GM12878 (cell line): ENCODE data around the gene SOX10. TPM values are rescaled to one million over a fixed set of nuclear protein-coding genes. Genes with fewer than 3 reads are reported as not detected.

Experiments used
- ATAC-seq: fragments of 200-7000 bp; cut with Tn5 transposase; 3 replicates; pipeline ENCODE4 v1.9.1; 2020; ENCODE audit warnings: mild to moderate bottlenecking, moderate library complexity
- BruUV-seq: library from RNA; stranded (reverse); fragments of 400-500 nt; replicated peaks from 2 replicates; lab custom pipeline; 2021; lab: Mats Ljungman, UMichigan
- CTCF ChIA-PET: fragments of 300-600 bp; sonication (Branson Sonifier 250); formaldehyde crosslinking; extraction: SDS; loops from one replicate; lab custom pipeline; 2021; ENCODE audit warnings: inconsistent platforms; lab: Yijun Ruan, JAX
- POLR2A ChIA-PET: fragments of 350-600 bp; formaldehyde crosslinking; extraction: SDS; loops from one replicate; lab custom pipeline; 2021; ENCODE audit warnings: inconsistent platforms; lab: Charles Lee
- RAD21 ChIA-PET: fragments of 300-600 bp; sonication (Branson Sonifier 250); formaldehyde crosslinking; loops from one replicate; lab custom pipeline; 2023; ENCODE audit warnings: antibody characterized with exemption; ENCODE audit not compliant: unreplicated experiment; lab: Charles Lee
- SMC1A ChIA-PET: fragments of 300-600 bp; sonication (Branson Sonifier 250); formaldehyde crosslinking; loops from one replicate; lab custom pipeline; 2023; ENCODE audit not compliant: unreplicated experiment, uncharacterized antibody; lab: Charles Lee
- DNase-seq: peaks from one replicate; pipeline ENCODE4 v3.0.0-alpha.2; 2011; ENCODE audit warnings: low read depth, low spot score
- FAIRE-seq: peaks from 3 replicates; lab custom pipeline; 2011; peaks lifted over from hg19 to GRCh38; lab: Jason Lieb, UNC
- H2AFZ ChIP-seq: 2 replicates; pipeline ENCODE4 v1.6.0; 2011; ENCODE audit warnings: low read depth, low read length, control low read depth; ENCODE audit not compliant: control insufficient read depth
- H3K27ac ChIP-seq: 2 replicates; pipeline ENCODE4 v1.5.1; 2011; ENCODE audit warnings: control low read depth; ENCODE audit not compliant: control insufficient read depth, insufficient read depth
- H3K27me3 ChIP-seq, 2 experiments: replicated peaks in 1 of 2; 2 replicates each; pipeline versions ENCODE4 v1.6.0 to v1.6.1; 2011; ENCODE audit warnings: low read length in 1 of 2; ENCODE audit not compliant: control insufficient read depth in 2 of 2, insufficient read depth in 2 of 2
- H3K36me3 ChIP-seq, 2 experiments: 2 replicates each; pipeline ENCODE4 v1.5.1; 2011; ENCODE audit warnings: low read length in 1 of 2; ENCODE audit not compliant: control insufficient read depth in 2 of 2, insufficient read depth in 2 of 2
- H3K4me1 ChIP-seq: 2 replicates; pipeline ENCODE4 v1.6.1; 2011; ENCODE audit warnings: mild to moderate bottlenecking, low read length, moderate library complexity, mixed read lengths; ENCODE audit not compliant: control insufficient read depth, insufficient read depth
- H3K4me2 ChIP-seq: 2 replicates; pipeline ENCODE4 v1.6.0; 2011; ENCODE audit warnings: control low read depth; ENCODE audit not compliant: control insufficient read depth, insufficient read depth
- H3K4me3 ChIP-seq: fragments of 200-600 bp; sonication (generic); 2 replicates; pipeline ENCODE4 v1.5.1; 2016
- H3K79me2 ChIP-seq: 2 replicates; pipeline ENCODE4 v1.6.0; 2011; ENCODE audit warnings: low read length; ENCODE audit not compliant: control insufficient read depth, insufficient read depth
- H3K9ac ChIP-seq: 2 replicates; pipeline ENCODE4 v1.8.0; 2011; ENCODE audit warnings: low read length, control low read depth, mixed read lengths; ENCODE audit not compliant: control insufficient read depth, insufficient read depth
- H3K9me3 ChIP-seq: replicated peaks from 3 replicates; pipeline ENCODE4 v1.5.1; 2011; ENCODE audit warnings: mild to moderate bottlenecking, low read length; ENCODE audit not compliant: control insufficient read depth, insufficient read depth
- H4K20me1 ChIP-seq: 2 replicates; pipeline ENCODE4 v1.6.0; 2011; ENCODE audit not compliant: control insufficient read depth, insufficient read depth
- ATF3 ChIP-seq: IDR thresholded peaks from 2 replicates; pipeline ENCODE4 v1.6.1; 2011; ENCODE audit warnings: low read depth, mild to moderate bottlenecking, low read length, moderate library complexity, borderline replicate concordance; ENCODE audit errors: extremely low read depth
- CUX1 ChIP-seq: IDR thresholded peaks from 2 replicates; pipeline ENCODE4 v1.6.1; 2012; ENCODE audit warnings: improper control_type of control experiment, low read depth, low read length; ENCODE audit not compliant: insufficient replicate concordance
- ETV6 ChIP-seq, 2 experiments: fragments of 450-650 bp in 1 of 2; IDR thresholded peaks in 1 of 2; conservative IDR thresholded peaks in 1 of 2; 2 replicates each; pipeline ENCODE4 v1.6.1; 2014; ENCODE audit warnings: antibody characterized with exemption in 1 of 2, borderline replicate concordance in 1 of 2, low read depth in 1 of 2, mild to moderate bottlenecking in 1 of 2, moderate library complexity in 1 of 2
- HDGF ChIP-seq: fragments of 450-650 bp; IDR thresholded peaks from 2 replicates; pipeline ENCODE4 v1.6.1; 2016; ENCODE audit warnings: antibody characterized with exemption
- MYB ChIP-seq: fragments of 150-350 bp; IDR thresholded peaks from 2 replicates; pipeline ENCODE4 v1.6.1; 2014; ENCODE audit warnings: mild to moderate bottlenecking, low read depth, low read length, borderline replicate concordance
- PKNOX1 ChIP-seq: fragments of 450-650 bp; IDR thresholded peaks from 2 replicates; pipeline ENCODE4 v1.6.1; 2016; ENCODE audit warnings: mild to moderate bottlenecking
- RELB ChIP-seq: fragments of 450-650 bp; IDR thresholded peaks from 2 replicates; pipeline ENCODE4 v1.6.1; 2017; ENCODE audit warnings: low read depth, mild to moderate bottlenecking, moderate library complexity
- SRF ChIP-seq, 2 experiments: IDR thresholded peaks; 2 replicates each; pipeline ENCODE4 v1.6.1; 2011; ENCODE audit warnings: low read depth in 2 of 2, low read length in 2 of 2, mild to moderate bottlenecking in 1 of 2, moderate library complexity in 1 of 2
- TARDBP ChIP-seq: IDR thresholded peaks from 2 replicates; pipeline ENCODE4 v1.6.1; 2016; ENCODE audit warnings: borderline replicate concordance
- YBX1 ChIP-seq: fragments of 450-650 bp; IDR thresholded peaks from 2 replicates; pipeline ENCODE4 v1.6.1; 2016; ENCODE audit warnings: antibody characterized with exemption
- ZNF24 ChIP-seq: fragments of 450-650 bp; IDR thresholded peaks from 2 replicates; pipeline ENCODE4 v1.6.1; 2017; ENCODE audit warnings: antibody characterized with exemption, mild to moderate bottlenecking
- ZZZ3 ChIP-seq: IDR thresholded peaks from 2 replicates; pipeline ENCODE4 v1.6.1; 2011; ENCODE audit warnings: low read depth; ENCODE audit not compliant: control insufficient read depth, insufficient read length
- WGBS: methylation state at CpG from one replicate; pipeline ENCODE4 v1.1.6; 2016; ENCODE audit warnings: low lambda C conversion rate; ENCODE audit not compliant: insufficient replicate concordance, insufficient coverage; ENCODE audit errors: missing lambda C conversion rate; 5-methylcytosine and 5-hydroxymethylcytosine counted together
- in situ Hi-C: fragments of 300-500 bp; cut with MboI; formaldehyde crosslinking; loops from 9 replicates; pipeline ENCODE4 v1.14.3; 2018; ENCODE audit warnings: mixed read lengths
- intact Hi-C: fragments of 100-400 bp; cut with micrococcal nuclease; formaldehyde crosslinking; loops from one replicate; pipeline ENCODE4 v1.14.2; 2022; ENCODE audit not compliant: unreplicated experiment
- polyA plus RNA-seq, 11 experiments: library from polyadenylated mRNA; depleted of rRNA in 4 of 11; unstranded in 6 of 11; stranded (reverse) in 5 of 11; fragments of >200 nt; fragmentation: Nextera tagmentation in 4 of 11; fragmentation: Illumina TruSeq in 1 of 11; extraction: Ambion mirVana in 4 of 11; extraction: Trizol in 1 of 11; gene quantifications; 1 replicate in 1 of 11; 2 replicates in 10 of 11; pipeline versions ENCODE4 v1.2.1 to v1.2.3, GENCODE V29; 2011 to 2016; ENCODE audit warnings: inconsistent platforms in 2 of 11, missing spikeins in 2 of 11, low read depth in 1 of 11
- total RNA-seq, 4 experiments: library from RNA; depleted of rRNA in 3 of 4; stranded (reverse); fragments of >200 nt in 3 of 4; fragmentation: Illumina TruSeq in 1 of 4; extraction: Trizol in 1 of 4; gene quantifications; 2 replicates each; pipeline versions ENCODE4 v1.2.1 to v1.2.3, GENCODE V29; 2013 to 2021

SOX10 gene
- total and polyA plus RNA-seq, 10 of the 15 experiments (the other 5 are each of a cell fraction or from before 2014, with no cell fraction given), result 0.05 TPM; not detected in 9

- TF ChIP-seq RELB, result no peak
Measured at GRCh38 chr22:38014083-38014482, 29.7 kb upstream of the SOX10 start (continued).

GRCh38 chr22:38012604-38013072 lies 28.3 kb upstream of the SOX10 start:
- H3K9me3 ChIP-seq, result no peaks in the 10 kb centered on the region
- WGBS, result 78% methylated on average over 7 of the region's 7 CpGs
- DNase-seq (no peak), FAIRE-seq (no peak), ATAC-seq (no peak)
- no peak overlapping the region for H3K4me2 ChIP-seq
- BruUV-seq, result no TSS peak
- no peaks in the 10 kb centered on the region for H3K36me3 ChIP-seq
- no peaks in the 10 kb centered on the region for H3K79me2 ChIP-seq
- ChIA-PET SMC1A (no interaction called here), CTCF (interaction anchor here (0.6 kb wide), 1 partner anchor 756 kb away, joined by 4 read pairs; no protein-coding TSS in a partner anchor), RAD21 (no interaction called here), POLR2A (no interaction called here)
- in situ Hi-C loops, result no loop called here
- H3K27me3 ChIP-seq, result no peaks in the 10 kb centered on the region
- H2AFZ ChIP-seq, result no peak overlapping the region
- no peak overlapping the region for H3K9ac ChIP-seq
- intact Hi-C loops, result no loop called here
- H3K27ac ChIP-seq, result no peak overlapping the region
- no peak overlapping the region for H3K4me3 ChIP-seq
- no peaks in the 10 kb centered on the region for H3K4me1 ChIP-seq
- no peaks in the 10 kb centered on the region for H4K20me1 ChIP-seq
- TF ChIP-seq ATF3 (no peak), CUX1 (no peak), ZZZ3 (no peak), ZNF24 (no peak), ETV6 (conservative IDR thresholded peaks at IDR 0.05 in 1 of 2, IDR thresholded peaks at IDR 0.05 in 1 of 2; ENCODE audit: borderline replicate concordance in 1 of 2, low read depth in 1 of 2) (no peak), HDGF (no peak), YBX1 (no peak), SRF (IDR thresholded peaks at IDR 0.05; ENCODE audit: low read depth in 2 of 2, low read length in 2 of 2) (no peak), MYB (no peak), PKNOX1 (no peak), TARDBP (no peak)
